DND-41 (cell line): ENCODE measurements around the gene CREB3L2.

Experiments used
- ATAC-seq: fragments of 200-7000 bp; cut with Tn5 transposase; 3 replicates; pipeline ENCODE4 v1.9.1; 2021; ENCODE audit warnings: low read depth; ENCODE audit not compliant: insufficient read depth
- DNase-seq: peaks from one replicate; pipeline ENCODE4 v3.0.0-alpha.2; 2020
- H2AFZ ChIP-seq: 2 replicates; pipeline ENCODE4 v1.6.0; 2012; ENCODE audit warnings: low read depth, low read length
- H3K27ac ChIP-seq: 2 replicates; pipeline ENCODE4 v1.5.1; 2012; ENCODE audit warnings: low read length, inconsistent platforms
- H3K27me3 ChIP-seq: fragments of 200-600 bp; sonication (generic); 2 replicates; pipeline ENCODE4 v1.6.0; 2012; ENCODE audit warnings: low read length, mild to moderate bottlenecking, inconsistent platforms; ENCODE audit not compliant: insufficient read depth, poor library complexity
- H3K36me3 ChIP-seq: 2 replicates; pipeline ENCODE4 v1.5.1; 2012; ENCODE audit warnings: low read length, inconsistent platforms; ENCODE audit not compliant: insufficient read depth
- H3K4me1 ChIP-seq: 2 replicates; pipeline ENCODE4 v1.5.1; 2012; ENCODE audit warnings: mild to moderate bottlenecking, low read length; ENCODE audit not compliant: insufficient read depth
- H3K4me2 ChIP-seq: 2 replicates; pipeline ENCODE4 v1.6.0; 2012; ENCODE audit warnings: mild to moderate bottlenecking, moderate library complexity, low read length, inconsistent platforms; ENCODE audit not compliant: insufficient read depth
- H3K4me3 ChIP-seq, 2 experiments: fragments of 200-600 bp in 1 of 2; shearing (Covaris generic) in 1 of 2; 2 replicates each; pipeline ENCODE4 v1.5.1; 2012 to 2016; ENCODE audit warnings: inconsistent platforms in 2 of 2, low read length in 2 of 2, mild to moderate bottlenecking in 2 of 2, low read depth in 1 of 2, moderate library complexity in 1 of 2
- H3K79me2 ChIP-seq: 2 replicates; pipeline ENCODE4 v1.6.0; 2012; ENCODE audit warnings: low read length, inconsistent platforms; ENCODE audit not compliant: insufficient read depth
- H3K9ac ChIP-seq: 2 replicates; pipeline ENCODE4 v1.6.0; 2012; ENCODE audit warnings: low read depth, mild to moderate bottlenecking, inconsistent platforms, low read length, moderate library complexity
- H3K9me3 ChIP-seq: 2 replicates; pipeline ENCODE4 v1.5.1; 2012; ENCODE audit warnings: low read length, moderate library complexity, mild to moderate bottlenecking, inconsistent platforms; ENCODE audit not compliant: insufficient read depth, severe bottlenecking
- H4K20me1 ChIP-seq: 2 replicates; pipeline ENCODE4 v1.6.0; 2012; ENCODE audit warnings: low read length; ENCODE audit not compliant: insufficient read depth
- EZH2 ChIP-seq: IDR thresholded peaks from 3 replicates; pipeline ENCODE4 v1.6.1; 2012; ENCODE audit warnings: borderline replicate concordance, low read depth, mild to moderate bottlenecking, moderate library complexity, low read length, inconsistent platforms; ENCODE audit not compliant: severe bottlenecking
- TF ChIP-seq, protein P1 (sequence below): IDR thresholded peaks from 2 replicates; pipeline ENCODE4 v1.5.1; 2012; ENCODE audit warnings: borderline replicate concordance, low read length, moderate library complexity, mild to moderate bottlenecking; ENCODE audit not compliant: poor library complexity, severe bottlenecking; ENCODE audit errors: extremely low read depth

The CREB3L2 gene

DNA sequence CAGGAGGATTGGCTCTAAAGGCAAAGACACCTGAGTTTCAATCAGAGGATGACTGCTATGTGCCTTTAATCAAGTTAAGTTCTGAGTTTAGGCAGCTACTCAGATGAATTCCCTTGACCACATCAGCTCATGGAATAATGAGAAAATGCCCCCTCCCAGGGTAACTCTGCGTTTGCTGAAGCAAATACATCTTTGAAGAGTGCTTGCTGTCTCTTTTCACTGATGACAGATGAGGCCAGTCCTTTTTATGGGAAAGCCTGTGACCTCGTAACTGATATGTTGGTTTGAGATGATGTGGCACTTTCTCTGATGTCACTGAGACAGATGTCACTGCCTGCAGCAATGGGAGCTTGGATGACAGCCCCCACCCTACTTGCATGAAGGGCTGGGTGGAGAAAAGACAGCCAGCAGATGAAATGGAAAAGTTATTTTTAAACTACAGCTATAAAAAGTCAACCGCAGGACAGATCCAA, 111.4 kb downstream of the CREB3L2 start:
- no peak for DNase-seq
- H3K4me2 ChIP-seq: no peak overlapping the region
- no peaks in the 10 kb centered on the region for H3K36me3 ChIP-seq
- no peak overlapping the region for H3K4me3 ChIP-seq
- no peak for TF ChIP-seq EZH2
- no peaks in the 10 kb centered on the region for H3K79me2 ChIP-seq
- H3K9me3 ChIP-seq: no peaks in the 10 kb centered on the region
- H4K20me1 ChIP-seq: no peaks in the 10 kb centered on the region
- H3K9ac ChIP-seq: no peak overlapping the region
- ATAC-seq: no peak
- H3K4me1 ChIP-seq: no peaks in the 10 kb centered on the region
- no peaks in the 10 kb centered on the region for H3K27me3 ChIP-seq
- no peak overlapping the region for H2AFZ ChIP-seq
- H3K27ac ChIP-seq: no peak overlapping the region

DNA sequence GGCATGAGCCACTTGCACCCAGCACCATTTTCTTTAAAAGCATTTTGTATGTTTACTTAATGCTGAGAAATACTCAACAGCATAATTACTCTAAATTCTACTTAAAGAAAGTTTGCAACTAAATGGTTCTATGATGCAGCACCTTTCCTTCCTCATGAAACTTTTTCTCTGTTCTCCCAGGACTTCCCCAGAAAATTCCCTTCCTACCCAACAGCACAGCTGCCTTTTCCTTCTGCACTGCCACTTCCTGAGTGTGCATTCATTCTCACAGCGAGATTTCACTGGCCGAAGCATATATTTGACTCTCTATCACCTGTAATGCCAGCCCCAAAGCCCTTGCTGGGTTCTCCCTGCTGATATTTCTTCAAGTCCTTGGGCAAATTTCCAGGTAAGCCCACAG, 113.6 kb downstream of the CREB3L2 start:
- Histone ChIP-seq H3K79me2 (no peaks in the 10 kb centered on the region), H3K27me3 (no peaks in the 10 kb centered on the region), H3K4me2 (no peak overlapping the region), H3K9me3 (no peaks in the 10 kb centered on the region), H3K4me1 (no peaks in the 10 kb centered on the region), H3K9ac (no peak overlapping the region), H2AFZ (no peak overlapping the region), H4K20me1 (no peaks in the 10 kb centered on the region), H3K36me3 (peaks cover 10% of the 10 kb centered on the region), H3K27ac (no peak overlapping the region), H3K4me3 (no peak overlapping the region)
- TF ChIP-seq, protein P1, sequence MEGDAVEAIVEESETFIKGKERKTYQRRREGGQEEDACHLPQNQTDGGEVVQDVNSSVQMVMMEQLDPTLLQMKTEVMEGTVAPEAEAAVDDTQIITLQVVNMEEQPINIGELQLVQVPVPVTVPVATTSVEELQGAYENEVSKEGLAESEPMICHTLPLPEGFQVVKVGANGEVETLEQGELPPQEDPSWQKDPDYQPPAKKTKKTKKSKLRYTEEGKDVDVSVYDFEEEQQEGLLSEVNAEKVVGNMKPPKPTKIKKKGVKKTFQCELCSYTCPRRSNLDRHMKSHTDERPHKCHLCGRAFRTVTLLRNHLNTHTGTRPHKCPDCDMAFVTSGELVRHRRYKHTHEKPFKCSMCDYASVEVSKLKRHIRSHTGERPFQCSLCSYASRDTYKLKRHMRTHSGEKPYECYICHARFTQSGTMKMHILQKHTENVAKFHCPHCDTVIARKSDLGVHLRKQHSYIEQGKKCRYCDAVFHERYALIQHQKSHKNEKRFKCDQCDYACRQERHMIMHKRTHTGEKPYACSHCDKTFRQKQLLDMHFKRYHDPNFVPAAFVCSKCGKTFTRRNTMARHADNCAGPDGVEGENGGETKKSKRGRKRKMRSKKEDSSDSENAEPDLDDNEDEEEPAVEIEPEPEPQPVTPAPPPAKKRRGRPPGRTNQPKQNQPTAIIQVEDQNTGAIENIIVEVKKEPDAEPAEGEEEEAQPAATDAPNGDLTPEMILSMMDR: no peak
- no peak for TF ChIP-seq EZH2
- ATAC-seq: no peak
- no peak for DNase-seq

DNA sequence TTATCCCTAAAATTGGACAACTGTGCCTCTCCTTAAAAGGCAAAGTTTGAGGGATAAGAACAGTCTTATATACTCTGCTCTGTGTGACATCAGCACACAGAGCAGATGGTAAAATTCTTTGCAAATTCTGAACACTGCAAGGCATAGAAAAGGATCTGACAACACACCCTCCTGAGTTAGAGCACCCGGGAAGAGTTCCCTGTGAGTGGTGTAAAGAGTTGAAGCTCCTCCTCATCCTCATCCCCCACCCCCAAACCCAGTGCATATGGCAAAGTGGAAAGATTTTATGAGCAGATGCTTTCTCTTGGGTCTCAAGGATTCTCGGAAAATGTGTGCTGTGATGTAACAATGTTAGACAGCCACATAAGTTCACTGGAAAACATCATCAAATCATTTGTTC, 115.1 kb downstream of the CREB3L2 start:
- no peak for DNase-seq
- no peak overlapping the region for H3K4me3 ChIP-seq
- H3K27me3 ChIP-seq: no peaks in the 10 kb centered on the region
- H4K20me1 ChIP-seq: no peaks in the 10 kb centered on the region
- no peak overlapping the region for H2AFZ ChIP-seq
- TF ChIP-seq, protein P1: no peak
- no peak for TF ChIP-seq EZH2
- no peaks in the 10 kb centered on the region for H3K79me2 ChIP-seq
- no peak overlapping the region for H3K9ac ChIP-seq
- H3K4me1 ChIP-seq: no peaks in the 10 kb centered on the region
- ATAC-seq: no peak
- H3K27ac ChIP-seq: no peak overlapping the region
- H3K36me3 ChIP-seq: peaks cover 21% of the 10 kb centered on the region
- H3K9me3 ChIP-seq: peaks cover 5% of the 10 kb centered on the region
- no peak overlapping the region for H3K4me2 ChIP-seq

DNA sequence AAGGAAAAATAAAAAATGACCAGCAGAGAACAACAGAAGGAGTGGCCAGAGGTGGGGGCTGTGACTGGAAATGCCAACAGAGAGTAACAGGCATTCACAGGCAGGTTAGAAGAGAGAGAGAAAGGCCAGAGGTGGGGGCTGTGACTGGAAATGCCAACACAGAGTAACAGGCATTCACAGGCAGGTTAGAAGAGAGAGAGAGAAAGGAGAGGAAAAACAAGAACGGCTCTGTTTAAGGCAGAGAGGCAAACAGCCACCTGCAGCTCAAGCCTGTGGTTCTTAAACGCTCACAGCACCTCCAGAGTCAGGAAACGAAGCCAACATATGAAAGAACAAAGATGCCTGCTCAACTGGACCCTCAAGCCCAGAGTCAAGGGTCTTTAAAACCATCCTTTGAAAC, 115.6 kb downstream of the CREB3L2 start:
- Histone ChIP-seq H3K4me2 (no peak overlapping the region), H3K4me3 (no peak overlapping the region), H3K9ac (no peak overlapping the region), H3K4me1 (no peaks in the 10 kb centered on the region), H2AFZ (no peak overlapping the region), H4K20me1 (no peaks in the 10 kb centered on the region), H3K36me3 (peaks cover 26% of the 10 kb centered on the region), H3K9me3 (peaks cover 5% of the 10 kb centered on the region), H3K79me2 (no peaks in the 10 kb centered on the region), H3K27ac (no peak overlapping the region), H3K27me3 (no peaks in the 10 kb centered on the region)
- ATAC-seq: peak; percentile 60
- no peak for DNase-seq
- TF ChIP-seq EZH2: no peak
- TF ChIP-seq, protein P1: no peak
